ENCODE measurements around the gene ADGRB2. TPM values are rescaled to one million over a fixed set of nuclear protein-coding genes. Genes with fewer than 3 reads are reported as not detected.

ADGRB2 gene
- total RNA-seq, 4 donors from 2014 or later = 1.6 to 10.5 (median 4.1) TPM

DNA sequence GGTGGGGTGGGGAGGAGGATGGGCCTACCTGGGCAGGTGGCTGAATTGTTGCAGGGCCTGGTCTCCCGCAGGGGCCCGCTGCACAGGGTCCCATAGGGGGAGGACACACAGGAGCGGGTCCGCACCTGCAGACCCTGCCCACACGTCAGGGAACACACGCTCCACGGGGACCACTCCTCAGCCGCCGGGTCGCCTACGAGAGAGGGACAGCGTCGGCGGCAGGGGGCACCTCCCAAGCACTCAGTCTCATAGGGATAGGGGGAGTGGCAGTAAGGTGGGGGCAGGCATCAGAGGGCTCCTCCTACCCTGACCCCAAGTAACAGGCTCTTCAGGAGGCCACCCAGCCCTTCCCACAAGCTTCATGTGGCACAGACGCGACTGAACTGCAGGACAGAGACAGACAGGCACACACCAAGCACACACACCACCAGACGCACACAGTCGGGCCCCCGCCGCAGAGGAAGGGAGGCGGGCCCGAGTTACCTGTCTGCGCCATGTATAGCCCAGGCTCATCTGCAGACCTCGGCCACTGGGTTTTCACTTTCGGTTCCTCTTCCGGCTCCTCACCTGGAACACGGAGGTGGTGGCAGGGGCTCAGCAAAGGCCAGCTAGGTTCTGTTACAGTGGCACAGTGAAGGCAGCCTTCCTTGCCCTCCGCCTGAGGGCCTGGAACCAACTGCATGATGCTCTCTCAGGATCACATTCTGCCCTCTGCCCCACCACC is 19.8 kb downstream of the ADGRB2 start:
- Histone ChIP-seq H3K4me1 (peaks cover 0 to 17% (median 9%) of the 10 kb centered on the region in 4 donors), H3K9me3 (no peaks in the 10 kb centered on the region), H3K36me3 (no peaks in the 10 kb centered on the region), H3K27ac (no peak overlapping the region), H3K4me3 (peak overlapping the region in 1 of 4 donors; percentile 9), H3K27me3 (no peaks in the 10 kb centered on the region)
- TF ChIP-seq CTCF (IDR thresholded peaks at IDR 0.05) = no peak
- no peak for DNase-seq (ENCODE audit: low spot score in 2 of 2)
- 89 to 91% methylated on average over 16 to 20 of the region's 28 CpGs for WGBS, 2 donors

DNA sequence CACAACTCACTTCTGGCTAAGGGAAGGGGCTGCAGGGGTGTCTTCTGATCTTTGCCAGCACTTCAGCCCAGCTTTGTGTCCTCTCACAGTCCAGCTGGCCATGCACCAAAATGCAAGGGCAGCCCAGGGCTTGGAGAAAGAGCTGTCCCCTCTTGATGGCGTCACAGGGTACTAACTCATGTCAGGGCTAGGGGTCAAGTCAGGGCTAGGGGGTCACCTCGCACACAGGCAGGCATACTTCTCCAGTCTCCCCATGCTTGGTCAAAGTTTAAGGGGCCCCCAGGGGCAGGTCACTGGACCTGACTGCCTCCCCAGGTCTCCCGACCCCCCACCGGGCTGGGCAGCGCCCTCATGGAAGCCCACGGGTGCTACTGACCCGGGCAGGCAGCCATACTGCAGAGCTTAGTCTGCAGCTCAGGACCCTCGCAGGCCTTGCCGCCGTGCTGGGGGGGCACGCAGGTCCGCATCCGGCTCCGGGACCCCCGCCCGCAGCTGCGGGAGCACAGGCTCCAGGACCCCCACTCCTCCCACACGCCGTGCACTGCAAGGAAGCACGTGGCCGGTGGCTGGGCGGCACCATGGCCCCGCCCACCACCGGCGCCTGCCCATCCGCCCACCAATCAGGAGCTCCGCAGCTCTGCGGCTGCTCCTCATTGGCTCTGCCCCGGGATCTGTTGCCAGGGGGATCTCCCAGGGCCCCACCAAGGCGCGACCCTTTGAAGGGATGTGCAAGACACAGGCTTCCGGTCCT is 21.5 kb downstream of the ADGRB2 start:
- H3K27me3 ChIP-seq = no peaks in the 10 kb centered on the region
- DNase-seq (ENCODE audit: low spot score in 2 of 2) = no peak
- peaks cover 0 to 17% (median 9%) of the 10 kb centered on the region in 4 donors for H3K4me1 ChIP-seq
- TF ChIP-seq CTCF (IDR thresholded peaks at IDR 0.05) (no peak), POLR2A (IDR thresholded peaks at IDR 0.05) (no peak), EP300 (IDR thresholded peaks at IDR 0.05) (no peak)
- H3K9me3 ChIP-seq = no peaks in the 10 kb centered on the region
- H3K36me3 ChIP-seq = no peaks in the 10 kb centered on the region
- H3K27ac ChIP-seq = no peak overlapping the region
- no peak overlapping the region for H3K4me3 ChIP-seq
- 76% methylated on average over 18 to 24 of the region's 32 CpGs for WGBS, 2 donors

GRCh38 chr1:31739346-31739745 is 24.8 kb downstream of the ADGRB2 start:
- no peak for TF ChIP-seq CTCF (IDR thresholded peaks at IDR 0.05)
- no peak for TF ChIP-seq EP300 (IDR thresholded peaks at IDR 0.05)
- TF ChIP-seq POLR2A (IDR thresholded peaks at IDR 0.05) = no peak
- Histone ChIP-seq H3K27ac (no peak overlapping the region), H3K27me3 (no peaks in the 10 kb centered on the region), H3K4me3 (no peak overlapping the region), H3K4me1 (no peaks in the 10 kb centered on the region), H3K36me3 (no peaks in the 10 kb centered on the region), H3K9me3 (no peaks in the 10 kb centered on the region)
- no peak for DNase-seq (ENCODE audit: low spot score in 2 of 2)
- WGBS, 2 donors = 41 to 59% methylated on average over 12 of the region's 12 CpGs

DNA sequence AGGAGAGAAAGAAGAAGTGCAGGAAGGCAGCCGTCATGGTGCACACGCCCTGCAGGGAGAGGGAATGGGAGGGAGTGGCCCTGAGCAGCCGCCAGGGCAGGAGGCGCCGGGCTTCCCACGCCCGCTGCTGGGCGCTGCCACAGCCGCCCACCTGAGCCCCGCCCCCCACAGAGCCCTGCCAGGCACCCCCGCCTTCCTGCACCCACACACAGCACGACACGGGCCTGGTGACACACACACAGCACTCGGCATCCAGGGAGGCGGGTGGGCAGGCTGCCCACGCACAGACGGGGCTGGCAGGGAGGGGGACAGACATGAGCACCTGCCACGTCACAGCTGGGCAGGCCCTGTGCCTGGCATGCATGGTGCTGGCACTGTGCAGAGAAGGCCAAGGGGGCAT is 27.5 kb downstream of the ADGRB2 start:
- no peak for TF ChIP-seq POLR2A (IDR thresholded peaks at IDR 0.05)
- no peak for TF ChIP-seq EP300 (IDR thresholded peaks at IDR 0.05)
- no peak for TF ChIP-seq CTCF (IDR thresholded peaks at IDR 0.05)

DNA sequence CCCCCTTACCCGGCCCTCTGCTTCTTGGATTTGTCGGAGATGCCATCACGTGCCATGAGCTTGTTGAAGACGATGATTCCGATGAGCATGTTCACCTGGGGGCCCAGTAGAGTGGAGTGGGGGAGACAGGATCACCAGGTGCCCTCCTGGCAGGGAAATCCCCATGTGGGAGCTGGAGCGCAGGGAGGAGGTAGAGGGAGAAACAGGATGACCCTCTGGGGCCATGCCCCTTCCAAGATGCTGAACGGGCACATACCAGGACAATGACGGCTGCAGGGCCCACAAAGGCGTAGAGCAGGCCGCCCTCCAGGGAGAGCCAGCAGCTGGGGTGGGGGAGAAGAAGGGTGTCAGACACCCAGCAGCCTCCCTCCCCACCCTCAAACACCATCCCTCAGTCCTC is 28.6 kb downstream of the ADGRB2 start:
- no peaks in the 10 kb centered on the region for H3K36me3 ChIP-seq
- no peak overlapping the region for H3K27ac ChIP-seq
- H3K4me3 ChIP-seq = no peak overlapping the region
- H3K27me3 ChIP-seq = no peaks in the 10 kb centered on the region
- H3K4me1 ChIP-seq = no peaks in the 10 kb centered on the region
- DNase-seq (ENCODE audit: low spot score in 2 of 2) = no peak
- TF ChIP-seq EP300 (IDR thresholded peaks at IDR 0.05) = no peak
- WGBS, 2 donors = 83 to 94% methylated on average over 7 to 10 of the region's 10 CpGs
- no peaks in the 10 kb centered on the region for H3K9me3 ChIP-seq

More for the DNA sequence above, 27.5 kb downstream of the ADGRB2 start:
- H3K27me3 ChIP-seq = no peaks in the 10 kb centered on the region
- WGBS, 2 donors = 46 to 71% methylated on average over 18 of the region's 18 CpGs
- H3K27ac ChIP-seq = peak overlapping the region in 1 of 4 donors; percentile 27
- H3K36me3 ChIP-seq = no peaks in the 10 kb centered on the region
- DNase-seq (ENCODE audit: low spot score in 2 of 2) = no peak
- H3K4me1 ChIP-seq = no peaks in the 10 kb centered on the region
- H3K9me3 ChIP-seq = no peaks in the 10 kb centered on the region
- no peak overlapping the region for H3K4me3 ChIP-seq
